Aorta (tissue), 5 donors: ENCODE results near the gene NKAIN1. TPM values are rescaled to one million over a fixed set of nuclear protein-coding genes. Genes with fewer than 3 reads are reported as not detected.

Source experiments
- ATAC-seq: fragments of 200-7000 bp; cut with Tn5 transposase; one replicate; pipeline ENCODE4 v1.9.1; 2022; ENCODE audit warnings: moderate library complexity; ENCODE audit not compliant: low FRiP score
- DNase-seq, 2 donors: peaks; one replicate each; pipeline ENCODE4 v3.0.0-alpha.2; 2020
- H3K27ac ChIP-seq, 2 donors: one replicate each; pipeline ENCODE4 v1.5.1; 2013; ENCODE audit warnings: low read length in 2 of 2, mild to moderate bottlenecking in 2 of 2, moderate library complexity in 2 of 2, control low read depth in 1 of 2, inconsistent platforms in 1 of 2, low read depth in 1 of 2
- H3K27me3 ChIP-seq, 2 donors: one replicate each; pipeline ENCODE4 v1.6.1; 2013; ENCODE audit warnings: control low read depth in 1 of 2, low read length in 1 of 2, mild to moderate bottlenecking in 1 of 2, moderate library complexity in 1 of 2; ENCODE audit not compliant: insufficient read depth in 2 of 2, control insufficient read depth in 1 of 2
- H3K36me3 ChIP-seq, 2 donors: one replicate each; pipeline ENCODE4 v1.6.1; 2013; ENCODE audit warnings: control low read depth in 1 of 2, low read length in 1 of 2, mild to moderate bottlenecking in 1 of 2; ENCODE audit not compliant: insufficient read depth in 2 of 2, control insufficient read depth in 1 of 2
- H3K4me1 ChIP-seq, 2 donors: one replicate each; pipeline ENCODE4 v1.6.1; 2013; ENCODE audit warnings: low read length in 2 of 2, control low read depth in 1 of 2, mild to moderate bottlenecking in 1 of 2, moderate library complexity in 1 of 2; ENCODE audit not compliant: insufficient read depth in 2 of 2, control insufficient read depth in 1 of 2
- H3K4me3 ChIP-seq, 2 donors: one replicate each; pipeline ENCODE4 v1.5.1; 2013; ENCODE audit warnings: low read length in 2 of 2, control low read depth in 1 of 2, mild to moderate bottlenecking in 1 of 2
- H3K9me3 ChIP-seq: one replicate; pipeline ENCODE4 v1.6.1; 2013; ENCODE audit warnings: mild to moderate bottlenecking, low read length; ENCODE audit not compliant: control insufficient read depth
- WGBS, 2 donors: extraction: QIAGEN DNeasy Blood & Tissue Kit; methylation state at CpG; one replicate each; pipeline ENCODE4 v1.1.7; 2013; 5-methylcytosine and 5-hydroxymethylcytosine counted together
- intact Hi-C, 2 donors: fragments of 100-400 bp; cut with DNase I; formaldehyde crosslinking; loops; one replicate each; pipeline versions ENCODE4 v1.14.2 to v1.15.0; 2022
- polyA plus RNA-seq, 2 donors: library from polyadenylated mRNA; stranded (reverse); fragments of 200-250 nt; gene quantifications; one replicate each; pipeline ENCODE4 v1.2.3, GENCODE V29; 2013
- total RNA-seq, 2 donors: library from RNA; stranded (reverse); fragmentation: NEBNext Ultra II Directional; extraction: Animal tissue kit (Norgen Biotek cat#: 25700); gene quantifications; one replicate each; pipeline ENCODE4 v1.2.1, GENCODE V29; 2021
- donor health status: healthy with polysubstance abuse.
- donor health status: Bipolar disorder and iron deficiency.
- donor health status: DM: no; HTN: no; CAD: no.
- donor health status: DM: no; HTN: no; CAD: no.
- donor health status: DM: yes; HTN: yes; CAD: no.

Gene NKAIN1
- total and polyA plus RNA-seq, 4 donors: 0.30 TPM; not detected in 3

- intact Hi-C loops: no loop called here
- H3K4me3 ChIP-seq: no peak overlapping the region
- H3K9me3 ChIP-seq: no peaks in the 10 kb centered on the region
- ATAC-seq: no peak
- H3K27ac ChIP-seq: no peak overlapping the region
- no peaks in the 10 kb centered on the region for H3K36me3 ChIP-seq
- H3K27me3 ChIP-seq: peaks cover 0 to 3% of the 10 kb centered on the region in 2 donors
- WGBS, 2 donors: 74 to 84% methylated on average over 8 of the region's 8 CpGs
- no peaks in the 10 kb centered on the region for H3K4me1 ChIP-seq
- no peak for DNase-seq
These were observed 1.6 kb upstream of the NKAIN1 start for GRCh38 chr1:31241321-31241720.

DNA sequence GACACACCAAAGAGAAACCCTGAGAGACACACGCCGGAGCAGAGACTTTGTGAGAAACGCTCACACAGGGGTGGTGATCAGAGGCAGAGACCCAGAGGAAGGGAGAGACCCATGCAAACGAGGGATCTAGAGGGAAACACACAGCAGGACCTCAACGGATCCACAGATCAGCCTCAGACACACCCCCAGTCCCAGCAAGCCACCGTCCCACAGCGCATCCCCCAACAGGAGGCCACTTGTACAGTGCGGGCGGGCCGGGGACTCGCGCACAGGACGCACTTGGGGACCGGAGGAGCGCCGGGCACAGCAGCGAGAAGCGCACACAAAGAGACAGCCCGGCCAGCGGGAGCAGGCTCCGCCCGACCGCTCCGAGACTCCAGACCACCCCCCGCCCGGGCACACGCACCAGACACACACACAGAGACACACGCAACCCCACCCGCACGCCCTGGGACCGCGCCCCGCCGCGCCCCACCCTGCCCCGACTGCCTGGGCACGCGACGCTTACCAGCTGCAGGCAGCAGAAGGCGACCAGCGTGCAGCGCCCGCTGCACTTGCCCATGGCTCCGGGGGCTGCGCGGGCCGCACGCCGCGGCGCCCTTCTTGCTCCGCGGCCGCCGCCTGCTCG, 587 bp downstream of the NKAIN1 start:
- H3K36me3 ChIP-seq: no peaks in the 10 kb centered on the region
- WGBS, 2 donors: 0 to 1% methylated on average over 42 to 56 of the region's 56 CpGs
- H3K27me3 ChIP-seq: peaks cover 0 to 3% of the 10 kb centered on the region in 2 donors
- H3K4me1 ChIP-seq: no peaks in the 10 kb centered on the region
- no peak for ATAC-seq
- peak in 1 of 2 donors; percentile 73 for DNase-seq
- H3K9me3 ChIP-seq: no peaks in the 10 kb centered on the region
- intact Hi-C loops: no loop called here
- no peak overlapping the region for H3K27ac ChIP-seq
- H3K4me3 ChIP-seq: peak overlapping the region in 1 of 2 donors; percentile 45

- WGBS, 2 donors: 16 to 20% methylated on average over 4 of the region's 4 CpGs
- H3K27me3 ChIP-seq: peaks cover 0 to 3% of the 10 kb centered on the region in 2 donors
- no peak overlapping the region for H3K4me3 ChIP-seq
- no peak overlapping the region for H3K27ac ChIP-seq
- H3K4me1 ChIP-seq: no peaks in the 10 kb centered on the region
- no peak for ATAC-seq
- intact Hi-C loops: no loop called here
- H3K36me3 ChIP-seq: no peaks in the 10 kb centered on the region
- H3K9me3 ChIP-seq: no peaks in the 10 kb centered on the region
- DNase-seq: no peak
These were observed 1.1 kb downstream of the NKAIN1 start for GRCh38 chr1:31238612-31238985.

GRCh38 chr1:31234870-31235269, 4.8 kb downstream of the NKAIN1 start:
- H3K9me3 ChIP-seq: no peaks in the 10 kb centered on the region
- H3K36me3 ChIP-seq: no peaks in the 10 kb centered on the region
- H3K4me1 ChIP-seq: no peaks in the 10 kb centered on the region
- no peak for ATAC-seq
- intact Hi-C loops: no loop called here
- no peak overlapping the region for H3K27ac ChIP-seq
- no peak for DNase-seq
- 45 to 58% methylated on average over 4 of the region's 4 CpGs for WGBS, 2 donors
- H3K4me3 ChIP-seq: no peak overlapping the region
- H3K27me3 ChIP-seq: peaks cover 0 to 3% of the 10 kb centered on the region in 2 donors

GRCh38 chr1:31234123-31234708, 5.5 kb downstream of the NKAIN1 start:
- Histone ChIP-seq H3K27me3 (peaks cover 0 to 3% of the 10 kb centered on the region in 2 donors), H3K4me3 (no peak overlapping the region), H3K9me3 (no peaks in the 10 kb centered on the region), H3K27ac (no peak overlapping the region), H3K36me3 (no peaks in the 10 kb centered on the region), H3K4me1 (no peaks in the 10 kb centered on the region)
- 43 to 59% methylated on average over 12 of the region's 12 CpGs for WGBS, 2 donors
- intact Hi-C loops: no loop called here
- DNase-seq (no peak), ATAC-seq (no peak)

GRCh38 chr1:31232689-31233088, 7.0 kb downstream of the NKAIN1 start:
- no peak overlapping the region for H3K27ac ChIP-seq
- no peaks in the 10 kb centered on the region for H3K9me3 ChIP-seq
- H3K4me1 ChIP-seq: no peaks in the 10 kb centered on the region
- H3K4me3 ChIP-seq: no peak overlapping the region
- 95 to 96% methylated on average over 2 of the region's 2 CpGs for WGBS, 2 donors
- ATAC-seq (no peak), DNase-seq (no peak)
- H3K36me3 ChIP-seq: no peaks in the 10 kb centered on the region
- H3K27me3 ChIP-seq: no peaks in the 10 kb centered on the region
- intact Hi-C loops: no loop called here

- no peak for ATAC-seq
- WGBS, 2 donors: 91 to 92% methylated on average over 5 of the region's 5 CpGs
- H3K9me3 ChIP-seq: no peaks in the 10 kb centered on the region
- H3K36me3 ChIP-seq: no peaks in the 10 kb centered on the region
- no peak for DNase-seq
- no peak overlapping the region for H3K27ac ChIP-seq
- H3K4me1 ChIP-seq: no peaks in the 10 kb centered on the region
- intact Hi-C loops: no loop called here
- no peak overlapping the region for H3K4me3 ChIP-seq
- no peaks in the 10 kb centered on the region for H3K27me3 ChIP-seq
These were observed 7.9 kb downstream of the NKAIN1 start for GRCh38 chr1:31231802-31232201.

- no peak overlapping the region for H3K27ac ChIP-seq
- H3K36me3 ChIP-seq: no peaks in the 10 kb centered on the region
- H3K27me3 ChIP-seq: no peaks in the 10 kb centered on the region
- no peaks in the 10 kb centered on the region for H3K4me1 ChIP-seq
- WGBS, 2 donors: 48 to 60% methylated on average over 3 of the region's 3 CpGs
- ATAC-seq: no peak
- H3K4me3 ChIP-seq: no peak overlapping the region
- no peak for DNase-seq
- intact Hi-C loops: no loop called here
- no peaks in the 10 kb centered on the region for H3K9me3 ChIP-seq
These were observed 9.3 kb downstream of the NKAIN1 start for GRCh38 chr1:31230378-31230777.

DNA sequence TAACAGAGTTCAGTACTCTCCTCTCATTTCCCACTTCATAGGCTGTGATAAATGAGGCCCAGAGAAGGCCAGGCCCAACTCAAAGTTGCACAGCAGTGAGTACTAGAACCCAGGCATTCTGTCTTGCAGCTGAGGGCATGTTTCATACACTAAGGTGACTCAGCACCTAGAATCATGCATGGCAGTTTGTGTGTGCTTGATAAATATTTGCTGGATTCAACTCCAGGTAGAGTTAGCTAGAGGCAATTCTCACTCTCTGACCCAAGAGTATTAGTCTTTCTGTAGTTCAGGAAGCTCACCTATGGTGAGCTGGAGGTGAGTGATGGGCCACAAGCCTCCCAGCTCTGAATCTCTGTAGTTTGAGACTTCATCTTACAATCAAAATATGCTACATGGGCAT, 10.7 kb downstream of the NKAIN1 start:
- DNase-seq: no peak
- H3K9me3 ChIP-seq: no peaks in the 10 kb centered on the region
- H3K36me3 ChIP-seq: no peaks in the 10 kb centered on the region
- H3K4me3 ChIP-seq: no peak overlapping the region
- ATAC-seq: no peak
- H3K27me3 ChIP-seq: no peaks in the 10 kb centered on the region
- no peak overlapping the region for H3K27ac ChIP-seq
- H3K4me1 ChIP-seq: no peaks in the 10 kb centered on the region
- intact Hi-C loops: no loop called here
